Lung microvascular endothelial cell (primary cell): ENCODE measurements around the gene EIF4G3. TPM values are rescaled to one million over a fixed set of nuclear protein-coding genes. Genes with fewer than 3 reads are reported as not detected.
"Not testable (repeated sequence)": the region's sequence is repeated elsewhere in the genome, so short reads cannot be mapped to it uniquely, and the experiment has no call there.

Experiments
- DNase-seq, 2 donors: peaks; one replicate each; pipeline versions ENCODE4 v3.0.0 to v3.0.0-alpha.2; 2010; ENCODE audit warnings: low read depth in 2 of 2
- total RNA-seq: library from RNA; depleted of rRNA; stranded (reverse); fragments of >200 nt; gene quantifications from 2 replicates; pipeline ENCODE4 v1.2.1, GENCODE V29; 2014

EIF4G3 gene
- total RNA-seq, 1 donor from 2014 or later: 30.2 TPM

DNA sequence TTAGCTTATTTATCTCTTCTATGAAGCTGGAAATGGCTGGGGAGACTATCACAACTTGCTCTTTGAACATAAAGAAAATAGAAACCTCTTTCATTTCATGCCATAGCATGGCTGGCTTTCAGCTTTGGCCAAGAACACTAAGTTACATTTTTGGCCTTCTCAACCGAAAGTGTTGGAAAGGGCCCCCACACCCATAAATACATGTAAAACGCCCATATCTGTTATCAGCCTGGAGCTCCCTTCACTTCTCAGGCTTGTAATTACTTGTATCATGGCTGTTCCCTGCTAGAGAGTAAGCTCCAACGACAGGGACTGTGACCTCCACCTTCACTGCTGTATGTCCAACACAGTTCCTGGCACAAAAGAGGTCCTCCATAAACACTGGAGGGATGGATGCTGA, 12.7 kb upstream of the EIF4G3 start:
- DNase-seq: no peak

DNA sequence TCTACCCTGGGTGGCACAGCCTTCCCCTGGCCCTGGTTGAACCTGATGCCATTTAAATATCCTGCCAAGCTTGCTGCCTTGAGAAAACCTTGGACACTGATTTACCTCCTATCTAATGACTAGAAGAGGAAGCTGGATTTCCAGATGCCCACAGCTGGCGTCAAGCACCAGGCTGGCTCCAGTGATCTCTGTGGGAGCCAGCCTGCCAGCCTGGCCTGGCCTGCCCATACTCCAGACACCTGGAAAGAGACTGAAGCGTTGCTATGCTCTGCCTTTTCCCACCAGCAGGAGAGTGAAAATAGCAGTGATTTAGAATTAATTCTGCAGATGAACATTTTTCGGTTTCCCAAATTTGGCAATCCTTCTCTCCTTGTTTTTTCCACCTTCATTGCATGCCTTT, 11.5 kb upstream of the EIF4G3 start:
- no peak for DNase-seq

DNA sequence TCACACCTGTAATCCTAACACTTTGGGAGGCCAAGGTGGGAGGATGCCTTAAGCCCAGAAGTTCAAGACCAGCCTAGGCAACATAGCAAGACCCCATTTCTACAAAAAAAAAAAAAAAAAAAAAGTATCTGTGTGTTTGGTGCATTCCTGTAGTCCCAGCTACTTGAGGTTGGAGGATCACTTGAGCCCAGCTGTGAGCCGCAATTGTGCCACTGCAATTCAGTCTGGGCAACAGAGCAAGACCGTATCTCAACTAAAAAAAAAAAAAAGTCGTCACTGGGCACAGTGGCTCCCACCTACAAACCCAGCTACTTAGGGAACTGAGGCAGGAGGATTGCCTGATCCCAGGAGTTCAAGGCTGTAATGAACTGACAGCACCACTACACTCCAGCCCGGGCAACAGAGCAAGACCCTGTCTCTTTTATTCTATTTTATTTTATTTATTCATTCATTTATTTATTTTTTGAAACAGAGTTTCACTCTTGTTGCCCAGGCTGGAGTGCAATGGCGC, 8.6 kb upstream of the EIF4G3 start:
- DNase-seq: no peak

DNA sequence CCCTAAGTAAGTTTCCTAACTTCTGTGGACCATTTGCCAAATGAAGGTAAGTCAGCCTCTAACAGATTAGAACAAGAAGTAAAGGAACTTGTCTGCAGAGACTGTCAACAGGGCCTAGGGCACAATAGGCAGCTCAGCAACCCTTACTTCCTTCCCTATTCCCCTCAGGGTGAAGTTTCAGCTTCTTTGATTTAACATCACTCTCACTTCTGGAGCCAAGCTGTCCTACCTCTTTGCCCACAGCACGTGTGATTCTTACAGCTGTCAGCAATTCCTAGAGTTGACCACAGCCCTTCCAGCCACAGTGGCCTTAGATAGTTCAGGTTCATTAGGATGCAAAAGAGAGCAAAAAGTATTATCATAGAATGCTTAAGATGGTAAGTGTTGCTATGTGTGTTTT, 7.6 kb upstream of the EIF4G3 start:
- DNase-seq: no peak

DNA sequence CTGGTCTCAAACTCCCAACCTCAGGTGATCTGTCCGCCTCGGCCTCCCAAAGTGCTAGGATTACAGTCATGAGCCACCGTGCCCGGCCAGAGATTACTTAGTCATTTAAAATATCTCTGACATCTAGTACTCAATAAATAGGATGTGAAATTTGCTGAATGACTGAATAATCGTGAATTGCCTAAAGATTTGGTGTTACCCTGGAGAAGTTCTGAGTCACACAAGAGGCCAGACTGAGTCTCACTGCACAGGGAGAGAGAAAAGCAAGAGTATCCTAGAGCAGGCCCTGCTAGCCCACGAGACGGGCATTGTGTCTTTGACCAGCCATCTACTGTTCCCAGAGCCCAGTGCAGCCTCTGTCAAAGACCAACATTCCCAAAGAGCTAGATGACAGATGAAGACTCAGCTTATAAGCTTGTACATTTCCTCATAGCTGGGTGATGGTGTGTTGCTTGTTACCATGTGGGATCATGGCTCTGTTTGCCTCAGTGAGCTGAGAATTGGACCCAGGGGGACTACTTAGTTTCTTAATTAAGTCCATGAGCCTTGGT, 5.6 kb upstream of the EIF4G3 start:
- no peak for DNase-seq

DNA sequence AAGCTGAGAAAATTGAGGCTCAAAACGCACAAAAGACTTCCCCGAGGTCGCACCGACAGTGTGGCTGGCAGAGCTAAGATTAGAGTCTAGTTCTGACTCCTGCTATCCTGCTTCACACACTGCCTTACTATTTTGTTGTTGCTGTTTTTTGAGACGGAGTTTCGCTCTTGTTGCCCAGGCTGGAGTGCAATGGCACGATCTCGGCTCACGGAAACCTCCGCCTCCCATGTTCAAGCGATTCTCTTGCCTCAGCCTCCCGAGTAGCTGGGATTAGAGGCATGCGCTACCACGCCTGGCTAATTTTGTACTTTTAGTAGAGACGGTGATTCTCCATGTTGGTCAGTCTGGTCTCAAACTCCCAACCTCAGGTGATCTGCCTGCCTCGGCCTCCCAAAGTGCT, 1.6 kb upstream of the EIF4G3 start:
- DNase-seq: not testable (repeated sequence)

DNA sequence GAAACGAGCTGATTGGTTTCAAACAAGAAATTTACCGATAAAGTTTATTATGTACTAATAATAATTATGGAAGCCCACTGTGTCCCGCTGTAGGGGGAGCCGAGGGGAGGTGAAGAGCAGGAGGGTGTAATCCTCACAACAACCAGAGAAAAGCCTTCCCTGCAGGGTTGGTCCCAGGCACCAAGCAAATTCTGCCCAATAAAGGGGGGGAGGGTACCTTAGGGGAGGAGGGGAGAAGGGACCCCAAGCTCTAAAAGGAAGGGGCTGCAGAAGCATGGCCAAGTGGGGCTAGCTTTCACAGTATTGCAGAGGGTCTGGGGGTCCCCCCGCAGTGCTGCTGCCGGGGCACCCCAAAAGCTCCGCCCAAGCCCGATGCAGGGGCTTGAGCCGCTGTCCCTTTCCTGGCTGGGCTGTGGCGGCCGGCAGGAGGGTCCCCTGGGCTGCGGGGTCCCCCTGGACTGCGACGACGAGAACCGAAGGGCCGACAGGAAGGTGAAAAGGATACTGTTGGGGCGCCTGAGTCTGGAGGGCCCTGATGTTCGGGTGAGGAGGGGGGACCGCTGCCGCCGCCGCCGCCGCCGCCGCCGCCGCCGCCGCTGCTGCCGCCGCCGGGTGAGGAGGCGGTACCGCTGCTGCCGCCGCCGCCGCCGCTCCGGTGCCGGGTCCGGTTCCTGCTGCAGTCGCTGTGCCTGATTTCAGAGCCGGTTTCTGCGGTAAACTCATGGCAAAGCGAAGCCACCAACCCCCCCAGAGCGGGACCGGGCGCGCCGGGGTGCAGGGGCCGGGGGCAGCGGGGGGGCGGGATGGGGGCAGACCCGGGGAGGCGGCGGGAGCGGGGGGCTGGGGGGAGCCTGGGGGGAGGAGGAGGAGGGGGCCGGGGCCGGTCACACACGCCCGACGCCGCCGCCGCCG, 771 bp downstream of the EIF4G3 start:
- DNase-seq: peak; percentile 41 to 54

DNA sequence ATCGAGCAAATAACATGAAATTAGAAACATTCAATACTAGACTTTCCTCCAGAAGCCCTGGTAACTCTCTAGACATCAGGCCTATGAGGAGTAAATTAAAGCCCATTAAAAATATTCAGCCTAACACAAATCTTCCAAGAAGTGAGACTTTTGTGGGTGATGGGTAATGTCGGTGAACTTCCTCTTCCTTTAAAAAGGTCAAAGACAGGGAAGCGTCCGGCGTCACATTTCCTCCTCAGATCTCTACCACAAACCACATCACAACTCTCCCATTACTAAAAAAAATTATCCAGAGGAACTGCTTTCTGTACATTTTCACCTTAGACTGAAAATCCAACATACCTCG, 1.4 kb downstream of the EIF4G3 start:
- DNase-seq: peak; percentile 64 to 67

DNA sequence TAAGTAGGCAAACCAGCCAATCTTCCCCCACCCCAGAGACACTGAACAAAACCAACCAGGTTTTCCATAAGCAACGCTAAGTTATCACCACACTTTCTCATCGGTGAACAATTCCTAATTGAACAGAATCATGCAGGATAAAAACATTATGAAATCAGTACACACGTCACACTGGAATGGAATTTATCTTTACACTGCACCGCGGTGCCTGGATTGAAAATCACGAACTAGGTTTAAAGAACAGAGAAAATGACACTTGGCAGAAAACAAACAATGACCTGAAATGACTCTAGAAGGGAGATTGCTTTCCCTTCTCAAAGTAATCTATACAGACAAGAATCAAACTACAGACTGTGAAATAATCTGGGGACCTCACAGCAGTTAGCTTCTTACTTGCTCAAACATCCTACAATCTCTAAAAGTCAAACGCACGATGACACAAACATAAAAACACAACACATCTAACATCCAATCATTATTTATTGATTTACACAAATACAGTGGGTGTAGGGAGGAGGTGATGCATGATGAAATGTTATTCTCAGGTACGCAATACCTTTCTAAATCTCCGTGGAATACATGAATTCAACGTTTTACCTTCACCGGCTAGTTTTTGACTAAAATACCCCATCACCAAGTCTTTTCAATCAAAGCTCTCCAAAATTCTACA, 1.9 kb downstream of the EIF4G3 start:
- DNase-seq: peak; percentile 36 to 71

DNA sequence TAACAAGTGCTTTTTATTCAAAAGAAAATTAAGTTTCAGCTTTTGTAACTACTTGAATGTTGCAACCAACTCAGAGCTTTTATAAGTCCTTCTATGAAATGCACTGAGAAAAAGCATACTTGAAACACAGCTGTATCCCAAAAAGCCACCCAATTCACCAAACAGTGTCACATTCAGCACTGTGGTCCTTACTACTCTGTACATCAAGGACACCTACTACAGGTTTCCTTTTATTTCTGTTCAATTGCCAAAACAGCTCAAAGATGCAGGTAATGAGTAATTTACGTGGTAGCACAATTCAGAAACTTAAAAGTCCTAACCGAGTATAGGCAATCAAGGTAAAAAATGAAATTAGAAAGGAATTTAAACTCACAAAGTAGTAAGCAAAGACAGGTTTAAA, 2.5 kb downstream of the EIF4G3 start:
- DNase-seq: no peak

DNA sequence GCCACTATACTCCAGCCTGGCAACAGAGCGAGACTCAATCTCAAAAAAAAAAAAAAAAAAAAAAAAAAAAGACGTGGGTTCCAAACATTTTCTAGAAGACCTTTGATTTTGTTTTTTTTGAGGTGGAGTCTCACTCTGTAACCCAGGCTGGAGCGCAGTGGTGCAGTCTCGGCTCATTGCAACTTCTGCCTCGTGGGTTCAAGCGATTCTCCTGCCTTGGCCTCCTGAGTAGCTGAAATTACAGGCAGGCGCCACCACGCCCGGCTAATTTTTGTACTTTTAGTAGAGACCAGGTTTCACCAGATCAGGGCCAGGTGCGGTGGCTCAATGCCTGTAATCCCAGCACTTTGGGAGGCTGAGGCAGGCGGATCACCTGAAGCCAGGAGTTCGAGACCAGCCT, 3.6 kb downstream of the EIF4G3 start:
- not testable (repeated sequence) for DNase-seq

DNA sequence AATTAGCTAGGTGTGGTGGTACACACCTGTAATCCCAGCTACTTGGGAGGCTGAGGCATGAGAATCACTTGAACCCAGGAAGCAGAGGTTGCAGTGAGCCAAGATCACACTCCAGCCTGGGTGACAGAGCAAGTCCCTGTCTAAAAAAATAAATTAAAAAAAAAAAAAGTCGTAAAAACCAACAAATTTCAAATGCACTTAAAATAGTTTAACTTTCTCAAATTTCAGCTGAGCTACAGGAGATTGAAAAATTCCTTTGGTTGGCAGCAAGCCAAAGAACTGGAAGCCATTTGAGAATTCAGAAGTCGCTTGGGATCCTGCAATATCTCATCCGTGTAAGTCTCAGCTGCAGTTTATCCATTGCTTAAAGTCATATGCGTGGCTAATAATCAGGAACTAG, 5.9 kb downstream of the EIF4G3 start:
- DNase-seq: peak; percentile 40 to 48

DNA sequence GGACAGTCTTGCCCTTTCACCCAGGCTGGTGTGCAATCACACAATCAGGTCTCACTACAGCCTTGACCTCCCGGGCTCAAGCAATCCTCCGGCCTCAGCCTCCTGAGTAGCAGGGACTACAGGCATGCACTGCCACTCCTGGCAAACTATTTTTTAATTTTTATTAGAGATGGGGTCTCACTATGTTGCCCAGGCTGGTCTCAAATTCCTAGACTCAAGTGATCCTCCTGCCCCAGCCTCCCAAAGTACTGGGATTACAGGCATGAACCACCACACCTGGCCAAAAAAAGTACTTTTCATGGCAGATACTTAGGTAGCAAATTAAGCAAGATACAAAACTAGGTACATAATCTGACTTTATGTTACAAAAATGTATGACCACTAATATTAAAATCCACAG, 8.3 kb downstream of the EIF4G3 start:
- no peak for DNase-seq

DNA sequence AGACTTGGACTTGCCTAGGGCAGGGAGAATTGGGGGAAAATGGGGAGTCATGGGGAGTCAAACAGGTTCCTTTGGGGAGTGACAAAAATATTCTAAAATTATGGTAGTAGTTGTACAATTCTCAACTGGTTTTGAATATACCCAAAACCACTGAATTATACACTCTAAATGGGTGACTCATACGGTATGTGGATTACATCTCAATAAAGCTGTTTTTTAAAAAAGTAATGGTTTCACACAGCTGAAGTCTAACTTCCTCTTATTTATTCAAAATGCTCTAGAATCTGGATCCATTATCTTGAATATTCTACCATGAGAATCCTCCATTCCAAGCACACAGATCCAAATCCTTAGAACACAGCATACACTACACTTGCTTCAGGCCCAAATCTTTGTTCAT, 11.1 kb downstream of the EIF4G3 start:
- DNase-seq: no peak

DNA sequence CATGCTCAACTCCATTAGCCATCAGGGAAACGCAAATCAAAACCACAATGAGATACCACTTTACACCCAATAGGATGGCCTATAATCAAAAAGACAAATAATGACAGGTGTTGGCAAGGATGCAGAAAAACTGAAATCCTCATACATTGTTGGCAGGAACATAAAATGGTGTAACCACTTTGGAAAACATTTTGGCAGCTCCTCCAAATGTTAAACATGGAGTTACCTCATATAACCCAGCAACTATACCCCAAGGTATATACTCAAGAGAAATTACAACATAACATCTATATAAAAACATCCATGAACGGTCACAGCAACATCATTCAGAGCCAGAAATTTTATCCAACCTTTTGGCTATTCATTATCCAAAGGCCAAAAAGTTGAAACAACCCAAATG, 11.6 kb downstream of the EIF4G3 start:
- DNase-seq: no peak

DNA sequence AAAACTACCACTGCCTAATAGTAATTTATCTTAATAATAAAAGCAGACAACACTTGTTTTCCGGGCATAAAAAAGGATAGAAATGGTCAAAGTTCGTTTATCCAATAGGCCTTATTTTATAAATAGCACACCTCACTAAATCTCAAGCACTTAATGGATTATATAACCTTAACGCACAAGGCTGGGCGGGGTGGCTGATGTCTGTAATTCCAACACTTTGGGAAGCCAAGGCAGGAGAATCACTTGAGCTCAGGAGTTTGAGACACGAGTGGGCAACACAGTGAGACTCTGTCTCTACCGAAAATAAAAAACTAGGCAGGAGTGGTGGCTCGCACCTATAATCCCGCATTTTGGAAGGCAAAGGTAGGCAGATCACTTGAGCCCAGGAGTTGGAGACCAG, 12.4 kb downstream of the EIF4G3 start:
- no peak for DNase-seq

DNA sequence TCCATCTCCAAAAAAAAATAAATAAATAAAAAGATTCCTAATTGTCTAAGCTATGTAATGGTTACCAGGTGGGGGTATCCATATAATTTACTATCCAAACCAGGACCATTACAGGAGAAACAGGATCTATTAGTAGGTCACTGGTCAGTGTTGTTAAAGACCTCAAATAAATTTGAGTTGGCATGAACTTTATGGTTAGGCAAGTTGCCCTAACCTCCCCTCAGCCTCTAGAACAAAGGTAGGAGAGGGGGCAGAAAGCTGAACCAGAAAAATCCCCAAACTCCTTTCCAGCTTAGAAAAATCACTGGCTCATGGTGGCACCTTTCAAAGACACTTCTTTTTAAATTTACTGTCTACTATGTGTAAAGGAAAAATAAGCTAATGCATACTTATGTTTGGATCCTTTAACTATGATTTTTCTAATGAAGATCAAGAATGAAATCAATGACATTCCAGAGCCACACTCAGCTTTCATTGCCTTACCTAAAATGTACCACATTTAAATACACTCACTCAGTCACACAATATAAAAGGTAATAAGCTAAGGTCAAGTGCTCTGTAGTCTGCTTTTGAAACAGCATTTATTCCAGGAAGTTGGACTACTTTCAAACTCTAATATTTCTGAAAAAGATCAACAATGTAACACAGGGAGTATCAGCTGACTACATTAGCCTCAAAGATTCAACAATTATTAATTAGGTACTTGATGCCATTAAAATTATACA, 13.8 kb downstream of the EIF4G3 start:
- DNase-seq: peak in 1 of 2 donors; percentile 61

DNA sequence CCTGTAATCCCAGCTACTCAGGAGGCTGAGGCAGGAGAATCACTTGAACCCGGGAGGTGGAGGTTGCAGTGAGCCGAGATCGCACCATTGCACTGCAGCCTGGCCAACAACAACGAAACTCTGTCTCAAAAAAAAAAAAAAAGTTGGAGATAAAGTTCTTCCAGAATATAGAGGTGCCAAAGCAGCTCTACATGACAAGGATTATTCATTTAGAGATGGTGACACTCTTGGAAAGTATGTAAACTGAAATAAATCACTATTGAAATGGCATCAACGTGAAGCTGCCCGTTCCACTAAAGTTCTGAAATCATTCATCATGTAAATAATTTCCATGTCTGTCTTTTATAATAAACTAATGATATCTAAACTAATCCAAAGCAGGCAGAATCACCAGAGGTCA, 14.9 kb downstream of the EIF4G3 start:
- DNase-seq: no peak

DNA sequence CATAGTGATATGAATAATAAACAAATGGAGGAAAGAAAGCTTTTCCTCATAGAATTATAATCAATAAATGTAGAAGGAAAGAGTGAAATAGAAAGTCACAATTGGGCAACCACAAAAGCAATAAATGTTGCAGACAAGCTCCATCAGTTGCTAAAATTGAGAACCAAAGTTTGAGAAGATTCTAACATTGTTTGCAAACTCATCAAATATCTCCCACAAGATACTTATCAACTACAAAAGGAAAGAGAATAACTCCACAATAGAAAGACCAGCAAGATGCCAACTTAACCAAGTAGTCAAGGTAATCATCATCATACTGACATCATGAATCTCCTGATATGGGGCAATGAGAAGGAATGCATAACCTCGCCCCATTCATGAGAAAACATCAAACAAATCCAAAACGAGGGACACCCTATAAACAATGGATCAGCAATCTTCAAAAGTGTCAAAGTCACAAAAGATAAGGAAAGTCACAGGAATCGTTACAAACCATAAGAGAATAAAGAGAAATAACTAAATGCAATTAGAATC, 16.4 kb downstream of the EIF4G3 start:
- DNase-seq: no peak

DNA sequence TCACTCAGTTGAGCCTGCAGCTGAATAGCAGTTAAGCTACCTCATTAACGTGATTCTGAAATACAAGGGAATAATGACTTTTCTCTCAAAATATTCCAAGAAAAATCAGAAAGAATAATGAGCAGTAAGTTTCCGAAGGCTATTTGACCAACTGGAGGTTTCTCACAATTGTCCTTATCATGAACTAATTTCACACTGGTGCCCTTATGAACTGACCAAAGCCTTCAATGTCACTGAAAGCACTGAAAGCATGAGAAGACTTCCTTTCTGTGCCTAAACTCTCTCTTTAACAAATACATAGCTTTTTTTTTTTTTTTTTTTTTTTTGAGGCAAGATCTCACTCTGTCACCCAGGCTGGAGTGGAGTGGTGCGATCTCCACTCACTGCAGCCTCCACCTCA, 18.8 kb downstream of the EIF4G3 start:
- DNase-seq: no peak

DNA sequence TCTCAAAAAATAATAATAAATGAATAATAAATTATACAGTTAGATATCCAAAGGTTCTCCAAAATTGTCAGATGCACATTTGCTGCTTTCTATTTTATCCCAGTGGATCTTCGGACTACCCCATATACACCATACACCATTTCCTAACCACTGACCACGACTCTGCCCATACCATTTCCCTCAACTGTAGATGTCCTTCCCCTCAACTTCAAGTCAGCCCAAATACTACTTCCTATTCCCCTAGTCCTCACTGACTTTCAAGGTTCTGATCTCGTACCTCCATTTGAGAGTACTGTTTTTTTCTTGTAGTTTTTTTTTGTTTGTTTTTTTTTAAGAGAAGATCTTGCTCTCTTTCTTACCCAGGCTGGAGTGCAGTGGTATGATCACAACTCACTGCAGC, 19.6 kb downstream of the EIF4G3 start:
- no peak for DNase-seq

DNA sequence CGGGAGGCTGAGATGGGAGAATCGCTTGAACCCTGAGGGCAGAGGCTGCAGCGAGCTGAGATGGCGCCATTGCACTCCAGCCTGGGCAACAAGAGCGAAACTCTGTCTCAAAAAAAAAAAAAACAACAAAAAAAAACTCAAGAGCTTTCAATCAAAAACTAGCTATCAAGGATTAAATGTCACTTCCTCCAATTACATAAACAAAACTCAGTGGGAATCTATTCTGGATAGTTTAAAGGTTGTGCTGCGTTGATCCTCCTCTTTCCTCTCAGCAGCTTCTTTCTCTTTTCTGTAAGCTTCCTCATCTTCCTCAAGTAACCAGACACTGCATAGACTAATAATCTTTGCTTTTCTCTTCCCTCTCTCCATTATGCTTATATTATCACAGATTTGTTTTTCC, 20.7 kb downstream of the EIF4G3 start:
- DNase-seq: no peak
